K562 (cell line): ENCODE data around the gene MBNL1. TPM values are rescaled to one million over a fixed set of nuclear protein-coding genes. Genes with fewer than 3 reads are reported as not detected.

Experiments
- ATAC-seq: fragments of 200-7000 bp; cut with Tn5 transposase; 3 replicates; pipeline ENCODE4 v1.9.1; 2020; ENCODE audit warnings: moderate library complexity
- BruUV-seq: library from RNA; stranded (reverse); fragments of 400-500 nt; replicated peaks from 2 replicates; lab custom pipeline; 2021; lab: Mats Ljungman, UMichigan
- CTCF ChIA-PET: fragments of 300-600 bp; formaldehyde crosslinking; extraction: SDS; loops from one replicate; lab custom pipeline; 2021; ENCODE audit warnings: low intra/inter-chr PET ratio; lab: Yijun Ruan, JAX
- POLR2A ChIA-PET: fragments of 300-600, 350-650 bp; sonication (Branson Sonifier 250); formaldehyde crosslinking; extraction: SDS; loops from one replicate; lab custom pipeline; 2021; ENCODE audit warnings: antibody characterized with exemption, inconsistent platforms; lab: Yijun Ruan, JAX
- DNase-seq, 4 experiments: peaks; one replicate each; pipeline versions ENCODE4 v3.0.0 to v3.0.0-alpha.2; 2011 to 2018; ENCODE audit warnings: low spot score in 3 of 4, mixed read lengths in 3 of 4; ENCODE audit errors: extremely low read depth in 1 of 4
- FAIRE-seq: peaks from 2 replicates; lab custom pipeline; 2011; peaks lifted over from hg19 to GRCh38; lab: Jason Lieb, UNC
- H2AFZ ChIP-seq: 2 replicates; pipeline ENCODE4 v1.6.0; 2011; ENCODE audit warnings: low read depth, low read length, control low read depth, inconsistent platforms
- H3K27ac ChIP-seq: fragments of 200-600 bp; 3 replicates; pipeline ENCODE4 v1.8.0; 2011; ENCODE audit warnings: low read depth, mild to moderate bottlenecking, control low read depth, inconsistent platforms, low read length, moderate library complexity, mixed read lengths; ENCODE audit errors: extremely low read depth
- H3K27me3 ChIP-seq, 2 experiments: fragments of 300-600 bp in 1 of 2; 2 replicates in 1 of 2; 3 replicates in 1 of 2; pipeline versions ENCODE4 v1.6.0 to v1.8.0; 2011; ENCODE audit warnings: inconsistent platforms in 2 of 2, low read length in 2 of 2, mild to moderate bottlenecking in 1 of 2, mixed read lengths in 1 of 2, moderate library complexity in 1 of 2; ENCODE audit not compliant: control insufficient read depth in 2 of 2, insufficient read depth in 2 of 2
- H3K36me3 ChIP-seq: fragments of 300-600 bp; 3 replicates; pipeline ENCODE4 v1.8.0; 2011; ENCODE audit warnings: mild to moderate bottlenecking, low read length, inconsistent platforms; ENCODE audit not compliant: control insufficient read depth, insufficient read depth
- H3K4me1 ChIP-seq, 2 experiments: fragments of 200-600 bp in 1 of 2; replicated peaks in 1 of 2; 2 replicates in 1 of 2; 3 replicates in 1 of 2; pipeline versions ENCODE4 v1.5.1 to v1.8.0; 2011; ENCODE audit warnings: inconsistent platforms in 2 of 2, low read length in 2 of 2, mild to moderate bottlenecking in 1 of 2, mixed read lengths in 1 of 2, moderate library complexity in 1 of 2; ENCODE audit not compliant: control insufficient read depth in 2 of 2, insufficient read depth in 2 of 2
- H3K4me2 ChIP-seq: 2 replicates; pipeline ENCODE4 v1.6.1; 2011; ENCODE audit warnings: low read length, control low read depth, inconsistent platforms, mixed read lengths; ENCODE audit not compliant: insufficient read depth
- H3K4me3 ChIP-seq: fragments of 200-600 bp; sonication (generic), shearing (Covaris generic); 2 replicates; pipeline ENCODE4 v1.5.1; 2016; ENCODE audit warnings: control low read depth, inconsistent platforms
- H3K79me2 ChIP-seq: fragments of 200-600 bp; 3 replicates; pipeline ENCODE4 v1.8.0; 2011; ENCODE audit warnings: low read length, inconsistent platforms; ENCODE audit not compliant: control insufficient read depth, insufficient read depth
- H3K9ac ChIP-seq, 2 experiments: 2 replicates each; pipeline versions ENCODE4 v1.6.0 to v1.6.1; 2011; ENCODE audit warnings: low read depth in 2 of 2, low read length in 2 of 2, control low read depth in 1 of 2, inconsistent platforms in 1 of 2, mild to moderate bottlenecking in 1 of 2, mixed read lengths in 1 of 2; ENCODE audit not compliant: insufficient read depth in 1 of 2
- H3K9me1 ChIP-seq: one replicate; pipeline ENCODE4 v1.6.0; 2011; ENCODE audit warnings: inconsistent platforms, mild to moderate bottlenecking, low read length, moderate library complexity; ENCODE audit not compliant: control insufficient read depth, insufficient read depth
- H3K9me3 ChIP-seq: replicated peaks from 2 replicates; pipeline ENCODE4 v1.5.1; 2011; ENCODE audit warnings: low read depth, low read length, inconsistent platforms; ENCODE audit not compliant: control insufficient read depth, insufficient read depth
- H4K20me1 ChIP-seq: replicated peaks from 2 replicates; pipeline ENCODE4 v1.6.1; 2011; ENCODE audit warnings: low read length, inconsistent platforms, mixed read lengths; ENCODE audit not compliant: control insufficient read depth, insufficient read depth
- BRD4 ChIP-seq: fragments of 200-600 bp; sonication (generic); IDR thresholded peaks from 2 replicates; pipeline ENCODE4 v1.6.1; 2017; ENCODE audit warnings: inconsistent platforms
- BRF1 ChIP-seq: IDR thresholded peaks from 3 replicates; pipeline ENCODE4 v1.6.1; 2011; ENCODE audit warnings: borderline replicate concordance, mild to moderate bottlenecking; ENCODE audit not compliant: insufficient read length; ENCODE audit errors: extremely low read depth
- CREB3 ChIP-seq: fragments of 450-650 bp; conservative IDR thresholded peaks from 2 replicates; pipeline ENCODE4 v1.6.1; 2016; ENCODE audit warnings: missing genetic modification characterization, low read depth, mild to moderate bottlenecking, missing compliant biosample characterization, moderate library complexity
- DLX4 ChIP-seq: fragments of 250-450 bp; sonication (Bioruptor Pico); IDR thresholded peaks from 2 replicates; pipeline ENCODE4 v1.6.1; 2021; ENCODE audit warnings: mild to moderate bottlenecking
- ETV1 ChIP-seq: fragments of 450-650 bp; conservative IDR thresholded peaks from 2 replicates; pipeline ENCODE4 v1.6.1; 2016; ENCODE audit warnings: missing genetic modification characterization, control low read depth, low read depth, missing compliant biosample characterization
- FOXM1 ChIP-seq, 2 experiments: fragments of 450-650 bp in 1 of 2; sonication (generic) in 1 of 2; formaldehyde crosslinking in 1 of 2; IDR thresholded peaks; 2 replicates each; pipeline versions ENCODE4 v1.6.1 to v1.9.0; 2017 to 2022; ENCODE audit warnings: low read depth in 2 of 2, mild to moderate bottlenecking in 2 of 2, missing genetic modification reagents in 1 of 2, moderate library complexity in 1 of 2
- PHF20 ChIP-seq: fragments of 450-650 bp; IDR thresholded peaks from 2 replicates; pipeline ENCODE4 v1.6.1; 2018; ENCODE audit not compliant: partially characterized antibody
- RAD51 ChIP-seq: fragments of 450-650 bp; IDR thresholded peaks from 2 replicates; pipeline ENCODE4 v1.7.1; 2016; ENCODE audit warnings: low read depth, mild to moderate bottlenecking, borderline replicate concordance
- ZNF143 ChIP-seq: sonication (generic); formaldehyde crosslinking; IDR thresholded peaks from 2 replicates; pipeline ENCODE4 v1.9.0; 2022; ENCODE audit warnings: mild to moderate bottlenecking, missing genetic modification reagents
- ZNF76 ChIP-seq: fragments of 250-450 bp; sonication (Bioruptor Pico); IDR thresholded peaks from 2 replicates; pipeline ENCODE4 v1.4.0; 2020; ENCODE audit warnings: mild to moderate bottlenecking, moderate library complexity, borderline replicate concordance
- WGBS: fragments of 100-300 bp; shearing (Covaris generic); methylation state at CpG from one replicate; pipeline ENCODE4 v1.1.6; 2016; ENCODE audit warnings: low coverage, mixed read lengths; ENCODE audit not compliant: insufficient coverage; ENCODE audit errors: missing lambda C conversion rate; 5-methylcytosine and 5-hydroxymethylcytosine counted together
- in situ Hi-C: fragments of 300-500 bp; cut with MboI; formaldehyde crosslinking; loops from 4 replicates; pipeline ENCODE4 v1.15.0; 2018; ENCODE audit warnings: inconsistent platforms, mixed read lengths
- intact Hi-C: fragments of 100-400 bp; cut with micrococcal nuclease; formaldehyde crosslinking; loops from 2 replicates; pipeline ENCODE4 v1.14.2; 2022
- polyA plus RNA-seq, 8 experiments: library from polyadenylated mRNA; depleted of rRNA in 4 of 8; stranded (reverse) in 5 of 8; unstranded in 3 of 8; fragments of >200 nt; fragmentation: Nextera tagmentation in 2 of 8; fragmentation: Illumina TruSeq in 1 of 8; extraction: Ambion mirVana in 2 of 8; extraction: Trizol in 1 of 8; gene quantifications; 2 replicates each; pipeline versions ENCODE4 v1.2.1 to v1.2.3, GENCODE V29; 2011 to 2014; ENCODE audit warnings: inconsistent platforms in 1 of 8, missing spikeins in 1 of 8
- total RNA-seq, 7 experiments: library from RNA; depleted of rRNA in 6 of 7; stranded (reverse); fragments of >200 nt in 6 of 7; fragmentation: Illumina TruSeq in 2 of 7; extraction: Trizol in 2 of 7; gene quantifications; 2 replicates each; pipeline versions ENCODE4 v1.2.1 to v1.2.3, GENCODE V29; 2011 to 2021; ENCODE audit warnings: low replicate concordance in 1 of 7
- TF ChIP-seq, protein P1 (sequence below): sonication (generic); formaldehyde crosslinking; IDR thresholded peaks from 2 replicates; pipeline ENCODE4 v1.8.1; 2023; ENCODE audit warnings: mild to moderate bottlenecking, missing genetic modification reagents
- TF ChIP-seq, protein P2 (sequence below): sonication (generic); formaldehyde crosslinking; IDR thresholded peaks from 2 replicates; pipeline ENCODE4 v1.8.0; 2022; ENCODE audit warnings: mild to moderate bottlenecking, missing genetic modification reagents

The MBNL1 gene
- total and polyA plus RNA-seq, 9 of the 15 experiments (the other 6 are each of a cell fraction or from before 2014, with no cell fraction given) = 70.3 to 243 (median 220) TPM

- no peak for TF ChIP-seq ZNF76 (CRISPR knock-in tag)
- no peak for TF ChIP-seq FOXM1 (IDR thresholded peaks at IDR 0.05; ENCODE audit: low read depth)
- no peak for TF ChIP-seq FOXM1 (CRISPR knock-in tag; IDR thresholded peaks at IDR 0.05; ENCODE audit: low read depth)
- TF ChIP-seq BRD4 = no peak
- no peak for TF ChIP-seq PHF20
- no peak for TF ChIP-seq CREB3 (tag)
These were observed 11.7 kb upstream of the MBNL1 start (continued) for GRCh38 chr3:152256851-152257562.

DNA sequence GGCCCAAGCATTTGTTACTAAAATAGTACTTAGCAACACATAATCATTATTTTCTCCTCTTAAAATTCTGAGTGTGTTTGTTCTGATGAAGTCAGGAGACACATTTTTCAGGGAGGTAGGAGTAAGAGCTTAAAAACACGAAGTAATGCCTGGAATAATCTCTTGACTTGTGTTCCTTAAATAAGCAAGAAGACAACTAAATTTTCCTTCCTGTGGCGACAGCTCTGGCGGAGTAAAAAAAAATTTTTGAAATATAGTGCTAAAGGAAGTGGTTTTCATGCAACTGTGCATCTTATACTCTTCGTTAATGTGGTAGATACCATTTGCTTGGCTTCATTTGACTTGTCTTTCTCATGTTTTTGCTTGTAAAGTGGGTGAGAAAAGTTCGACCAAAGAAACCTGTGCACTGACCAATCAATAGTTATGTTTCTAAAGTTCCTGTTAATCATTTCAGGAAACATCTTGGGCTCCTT, 11.1 kb upstream of the MBNL1 start:
- DNase-seq (no peak), ATAC-seq (no peak), FAIRE-seq (no peak)
- H3K27me3 ChIP-seq = no peaks in the 10 kb centered on the region
- in situ Hi-C loops = no loop called here
- H3K9ac ChIP-seq = no peak overlapping the region
- 0 out of 2 replicates have a peak overlapping the region, but pooled peaks have one; percentile 29 for H2AFZ ChIP-seq
- intact Hi-C loops = no loop called here
- no peaks in the 10 kb centered on the region for H3K9me1 ChIP-seq
- H4K20me1 ChIP-seq = no peaks in the 10 kb centered on the region
- H3K27ac ChIP-seq = peak overlapping the region; percentile 33; the same call in 1 of the 3 replicates
- WGBS = 21% methylated on average over 5 of the region's 5 CpGs
- peaks cover 3% of the 10 kb centered on the region; the same call in 1 of the 2 replicates for H3K9me3 ChIP-seq
- peaks cover 89% of the 10 kb centered on the region for H3K79me2 ChIP-seq
- H3K4me2 ChIP-seq = no peak overlapping the region
- POLR2A ChIA-PET = interaction anchor here (3.5 to 4.0 kb wide), 2 partner anchors 10 to 14 kb away, joined by 17 to 19 read pairs; partner anchors contain the start of gene MBNL1
- BruUV-seq = no TSS peak
- no peak overlapping the region for H3K4me3 ChIP-seq
- peaks cover 7% of the 10 kb centered on the region; the same call in 1 of the 3 replicates for H3K36me3 ChIP-seq
- peaks cover 5 to 42% of the 10 kb centered on the region in 2 experiments for H3K4me1 ChIP-seq
- CTCF ChIA-PET = no interaction called here
- TF ChIP-seq, protein P1, sequence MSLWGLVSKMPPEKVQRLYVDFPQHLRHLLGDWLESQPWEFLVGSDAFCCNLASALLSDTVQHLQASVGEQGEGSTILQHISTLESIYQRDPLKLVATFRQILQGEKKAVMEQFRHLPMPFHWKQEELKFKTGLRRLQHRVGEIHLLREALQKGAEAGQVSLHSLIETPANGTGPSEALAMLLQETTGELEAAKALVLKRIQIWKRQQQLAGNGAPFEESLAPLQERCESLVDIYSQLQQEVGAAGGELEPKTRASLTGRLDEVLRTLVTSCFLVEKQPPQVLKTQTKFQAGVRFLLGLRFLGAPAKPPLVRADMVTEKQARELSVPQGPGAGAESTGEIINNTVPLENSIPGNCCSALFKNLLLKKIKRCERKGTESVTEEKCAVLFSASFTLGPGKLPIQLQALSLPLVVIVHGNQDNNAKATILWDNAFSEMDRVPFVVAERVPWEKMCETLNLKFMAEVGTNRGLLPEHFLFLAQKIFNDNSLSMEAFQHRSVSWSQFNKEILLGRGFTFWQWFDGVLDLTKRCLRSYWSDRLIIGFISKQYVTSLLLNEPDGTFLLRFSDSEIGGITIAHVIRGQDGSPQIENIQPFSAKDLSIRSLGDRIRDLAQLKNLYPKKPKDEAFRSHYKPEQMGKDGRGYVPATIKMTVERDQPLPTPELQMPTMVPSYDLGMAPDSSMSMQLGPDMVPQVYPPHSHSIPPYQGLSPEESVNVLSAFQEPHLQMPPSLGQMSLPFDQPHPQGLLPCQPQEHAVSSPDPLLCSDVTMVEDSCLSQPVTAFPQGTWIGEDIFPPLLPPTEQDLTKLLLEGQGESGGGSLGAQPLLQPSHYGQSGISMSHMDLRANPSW (CRISPR knock-in tag) = no peak
- TF ChIP-seq ETV1 (0 out of 2 replicates have a peak, but pooled peaks have one; percentile 12), ZNF143 (no peak), DLX4 (no peak), BRF1 (no peak), RAD51 (no peak)
- TF ChIP-seq, protein P2, sequence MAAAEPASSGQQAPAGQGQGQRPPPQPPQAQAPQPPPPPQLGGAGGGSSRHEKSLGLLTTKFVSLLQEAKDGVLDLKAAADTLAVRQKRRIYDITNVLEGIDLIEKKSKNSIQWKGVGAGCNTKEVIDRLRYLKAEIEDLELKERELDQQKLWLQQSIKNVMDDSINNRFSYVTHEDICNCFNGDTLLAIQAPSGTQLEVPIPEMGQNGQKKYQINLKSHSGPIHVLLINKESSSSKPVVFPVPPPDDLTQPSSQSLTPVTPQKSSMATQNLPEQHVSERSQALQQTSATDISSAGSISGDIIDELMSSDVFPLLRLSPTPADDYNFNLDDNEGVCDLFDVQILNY (CRISPR knock-in tag) = no peak
